ENCODE measurements around the gene FXYD7. TPM values are rescaled to one million over a fixed set of nuclear protein-coding genes. Genes with fewer than 3 reads are reported as not detected.

The FXYD7 gene
- total and polyA plus RNA-seq, 10 donors, result 1.2 to 4.4 (median 2.3) TPM; not detected in 1

- no peaks in the 10 kb centered on the region for H3K9me3 ChIP-seq
- H3K36me3 ChIP-seq, result no peaks in the 10 kb centered on the region
- no peak overlapping the region for H3K27ac ChIP-seq
- 84 to 86% (median 86%) methylated on average over 26 to 31 of the region's 31 CpGs for WGBS, 5 donors
- intact Hi-C loops (cut with DNase I; ENCODE audit: low total_unique reads), result no loop called here
- peaks cover 3 to 15% (median 9%) of the 10 kb centered on the region in 6 donors for H3K4me1 ChIP-seq
- TF ChIP-seq POLR2AphosphoS5 (IDR thresholded peaks at IDR 0.05), result no peak
- no peak for TF ChIP-seq POLR2A (IDR thresholded peaks at IDR 0.05)
- TF ChIP-seq CTCF (IDR thresholded peaks at IDR 0.05 in 8 of 11, conservative IDR thresholded peaks at IDR 0.05 in 3 of 11), result no peak
- no peak overlapping the region for H3K4me3 ChIP-seq
- no peak for DNase-seq
- no peaks in the 10 kb centered on the region for H3K27me3 ChIP-seq (replicated peaks in 1 of 7)
Observed at GRCh38 chr19:35130761-35131720, 12.0 kb upstream of the FXYD7 start.

DNA sequence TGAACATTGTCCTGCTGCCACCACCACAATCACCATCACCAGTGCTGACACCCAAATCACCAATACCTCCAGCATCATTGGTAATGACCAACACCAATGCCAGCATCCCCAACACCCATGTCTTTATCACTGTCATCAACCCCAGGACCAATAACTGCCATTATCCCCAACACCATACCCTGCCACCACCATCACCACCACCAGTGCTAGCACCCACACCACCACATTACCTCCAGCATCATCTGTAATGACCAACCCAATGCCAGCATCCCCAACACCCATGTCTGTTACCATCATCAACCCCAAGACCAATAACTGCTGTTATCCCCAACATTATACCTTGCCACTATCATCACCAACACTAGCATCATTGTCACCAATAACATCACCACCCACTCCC is 10.8 kb upstream of the FXYD7 start:
- intact Hi-C loops (cut with DNase I; ENCODE audit: low total_unique reads), result no loop called here
- Histone ChIP-seq H3K36me3 (no peaks in the 10 kb centered on the region), H3K27ac (no peak overlapping the region), H3K4me3 (no peak overlapping the region), H3K9me3 (no peaks in the 10 kb centered on the region), H3K27me3 (replicated peaks in 1 of 7) (no peaks in the 10 kb centered on the region), H3K4me1 (peaks cover 3 to 23% (median 11%) of the 10 kb centered on the region in 6 donors)
- no peak for TF ChIP-seq POLR2AphosphoS5 (IDR thresholded peaks at IDR 0.05)
- no peak for TF ChIP-seq CTCF (IDR thresholded peaks at IDR 0.05 in 8 of 11, conservative IDR thresholded peaks at IDR 0.05 in 3 of 11)
- no peak for TF ChIP-seq POLR2A (IDR thresholded peaks at IDR 0.05)
- no peak for DNase-seq

DNA sequence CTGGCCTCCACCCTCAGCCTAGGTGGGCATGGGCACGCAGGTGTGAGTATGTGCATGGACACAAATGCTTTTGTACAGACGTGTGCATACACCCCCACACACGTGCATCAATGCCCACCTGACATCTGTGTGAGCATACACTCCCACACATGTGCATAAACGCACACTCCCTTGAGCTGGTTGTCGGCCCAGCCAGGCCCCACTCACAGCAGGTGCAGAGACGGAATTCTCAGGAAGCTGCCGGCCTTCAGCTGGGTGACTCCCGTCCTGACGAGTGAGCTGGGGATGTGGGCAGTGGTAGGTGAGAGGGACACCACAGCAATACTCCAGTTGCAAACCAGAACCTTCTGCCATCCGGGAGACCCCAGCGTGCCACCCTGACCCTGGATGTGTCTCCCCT is 9.2 kb upstream of the FXYD7 start:
- TF ChIP-seq CTCF (IDR thresholded peaks at IDR 0.05 in 8 of 11, conservative IDR thresholded peaks at IDR 0.05 in 3 of 11), result no peak
- no peak for TF ChIP-seq POLR2A (IDR thresholded peaks at IDR 0.05)
- no peak for TF ChIP-seq POLR2AphosphoS5 (IDR thresholded peaks at IDR 0.05)
- intact Hi-C loops (cut with DNase I; ENCODE audit: low total_unique reads), result no loop called here
- Histone ChIP-seq H3K4me3 (no peak overlapping the region), H3K4me1 (peaks cover 3 to 36% (median 16%) of the 10 kb centered on the region in 6 donors), H3K27ac (no peak overlapping the region), H3K27me3 (replicated peaks in 1 of 7) (peaks cover 0 to 6% (median 0%) of the 10 kb centered on the region in 7 donors), H3K36me3 (no peaks in the 10 kb centered on the region), H3K9me3 (no peaks in the 10 kb centered on the region)
- 78 to 89% (median 83%) methylated on average over 7 to 11 of the region's 11 CpGs for WGBS, 5 donors
- DNase-seq, result no peak

DNA sequence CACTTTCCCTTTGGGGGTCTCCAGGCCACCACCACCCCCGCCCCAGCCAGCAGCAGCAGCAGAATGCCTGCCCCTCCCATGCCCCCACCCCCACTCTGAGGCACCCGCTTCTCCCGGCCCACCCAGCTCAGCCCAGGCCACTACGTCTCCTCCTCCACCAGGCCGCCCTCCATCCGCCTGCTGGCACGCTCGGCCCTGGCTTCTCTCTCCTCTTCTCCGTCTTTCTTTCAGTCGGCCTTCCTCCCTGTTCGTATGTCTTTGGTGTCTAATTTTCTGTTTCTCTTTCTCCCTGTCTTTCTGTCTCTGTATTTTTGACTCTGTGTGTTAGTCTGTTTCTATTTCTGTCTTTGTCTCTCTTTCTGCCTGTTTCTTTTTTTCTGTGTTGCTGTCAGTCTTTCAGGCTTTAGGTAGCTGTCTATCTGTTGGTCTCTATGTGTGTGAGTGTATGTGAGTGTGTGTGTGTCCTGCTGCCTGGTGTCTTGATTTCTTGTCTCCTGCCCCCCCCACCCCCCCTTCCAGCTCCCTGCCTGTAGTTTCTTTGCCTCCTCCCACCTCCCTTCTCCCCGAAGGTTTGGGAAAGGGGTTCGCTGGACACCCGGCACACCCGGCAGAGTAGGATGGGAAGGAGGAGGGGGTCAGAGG is 8.3 kb upstream of the FXYD7 start, which contains the start of gene LGI4:
LGI4 (minus strand) TSS at position 459 of the 642 bp plus-strand sequence; CDS start at position 80, 379 bp downstream.
- 68 to 86% (median 77%) methylated on average over 13 to 15 of the region's 15 CpGs for WGBS, 5 donors
- Histone ChIP-seq H3K4me3 (no peak within 1 kb of the TSS), H3K9me3 (no peaks in the 10 kb centered on the region), H3K36me3 (no peaks in the 10 kb centered on the region), H3K27me3 (replicated peaks in 1 of 7) (peaks cover 0 to 11% (median 0%) of the 10 kb centered on the region in 7 donors), H3K27ac (peak within 1 kb of the TSS in 5 of 8 donors; percentile 52 to 65 (median 63)), H3K4me1 (peaks cover 3 to 45% (median 17%) of the 10 kb centered on the region in 6 donors)
- DNase-seq, result no peak
- no peak for TF ChIP-seq POLR2A (IDR thresholded peaks at IDR 0.05)
- intact Hi-C loops (cut with DNase I; ENCODE audit: low total_unique reads), result no loop called here
